OCI-LY1 (cell line): Measurements from ENCODE around the gene FOXD1.

Experiments used
- CTCF ChIP-seq: fragments of 200-600 bp; sonication (generic), shearing (Covaris generic); IDR thresholded peaks from 2 replicates; pipeline ENCODE4 v1.5.1; 2017; ENCODE audit warnings: mild to moderate bottlenecking, antibody characterized with exemption, low read length, moderate library complexity, mixed read lengths
- EZH2 ChIP-seq: fragments of 200-600 bp; sonication (generic), shearing (Covaris generic); IDR thresholded peaks from 2 replicates; pipeline ENCODE4 v1.8.0; 2017; ENCODE audit warnings: borderline replicate concordance, mixed run types, mild to moderate bottlenecking, antibody characterized with exemption, low read length, moderate library complexity, mixed read lengths

GRCh38 chr5:73491155-73491554, 42.6 kb upstream of the FOXD1 start:
- TF ChIP-seq CTCF (no peak), EZH2 (no peak)
